ENCODE results near the gene NUP214.
A peak's percentile ranks its signal among the peaks of the same experiment; 100 is the strongest.
"Not testable (repeated sequence)": the region's sequence is repeated elsewhere in the genome, so short reads cannot be mapped to it uniquely, and the experiment has no call there.

The NUP214 gene

GRCh38 chr9:131262327-131263032, 137.1 kb downstream of the NUP214 start:
- DNase-seq = no peak

- not testable (repeated sequence) for DNase-seq
These were observed 137.6 kb downstream of the NUP214 start for GRCh38 chr9:131263033-131263343.

- no peak for DNase-seq
These were observed 138.3 kb downstream of the NUP214 start for GRCh38 chr9:131263701-131264100.

- DNase-seq = peak; percentile 30 to 35
These were observed 138.8 kb downstream of the NUP214 start for GRCh38 chr9:131264231-131264630.

GRCh38 chr9:131266266-131267229, 141.2 kb downstream of the NUP214 start:
- DNase-seq = peak; percentile 52 to 72

- DNase-seq = peak; percentile 63 to 75
These were observed 145.0 kb downstream of the NUP214 start for GRCh38 chr9:131270171-131271015.

GRCh38 chr9:131271016-131271273, 145.6 kb downstream of the NUP214 start:
- not testable (repeated sequence) for DNase-seq

- DNase-seq = peak; percentile 25 to 38
These were observed 146.1 kb downstream of the NUP214 start for GRCh38 chr9:131271506-131271931.

GRCh38 chr9:131272212-131272611, 146.8 kb downstream of the NUP214 start:
- no peak for DNase-seq

- DNase-seq = peak; percentile 52 to 60
These were observed 147.9 kb downstream of the NUP214 start for GRCh38 chr9:131273146-131273855.

- peak; percentile 39 to 49 for DNase-seq
These were observed 148.7 kb downstream of the NUP214 start for GRCh38 chr9:131273856-131274673.

GRCh38 chr9:131274674-131275331, 149.4 kb downstream of the NUP214 start:
- peak; percentile 51 to 59 for DNase-seq

GRCh38 chr9:131275332-131276093, 150.1 kb downstream of the NUP214 start:
- peak; percentile 46 to 62 for DNase-seq

GRCh38 chr9:131276094-131276888, 150.9 kb downstream of the NUP214 start, which contains the start of gene FAM78A:
TSS of gene FAM78A (minus strand) at chr9:131276510. CDS start at chr9:131276179, 331 bp downstream.
- peak; percentile 62 to 63 for DNase-seq

- DNase-seq = peak in 1 of 2 experiments; percentile 43
These were observed 151.5 kb downstream of the NUP214 start for GRCh38 chr9:131276891-131277286.

GRCh38 chr9:131277287-131277909, 152.0 kb downstream of the NUP214 start:
- DNase-seq = peak; percentile 27 to 42

- DNase-seq = peak; percentile 72 to 80
These were observed 152.7 kb downstream of the NUP214 start for GRCh38 chr9:131277910-131278701.

GRCh38 chr9:131278702-131279111, 153.3 kb downstream of the NUP214 start:
- peak; percentile 25 to 37 for DNase-seq

Measured in activated CD4-positive, alpha-beta T cell treated with anti-CD3 and anti-CD28 coated beads, Interleukin-2, amount 50 U/mL, for 48 hours (primary cell).